IMR-90 (cell line): ENCODE results near the gene NELL1.

Source experiments
- CTCF ChIP-seq: conservative IDR thresholded peaks from 2 replicates; pipeline ENCODE4 v1.5.1; 2012; ENCODE audit warnings: mild to moderate bottlenecking, low read depth, low read length, improper control_type of control experiment
- MXI1 ChIP-seq: IDR thresholded peaks from 2 replicates; pipeline ENCODE4 v1.6.1; 2012; ENCODE audit warnings: low read depth, mild to moderate bottlenecking, low read length, moderate library complexity, borderline replicate concordance
- POLR2A ChIP-seq: IDR thresholded peaks from 2 replicates; pipeline ENCODE4 v1.6.1; 2012; ENCODE audit warnings: mild to moderate bottlenecking, low read depth, low read length
- RCOR1 ChIP-seq: IDR thresholded peaks from 2 replicates; pipeline ENCODE4 v1.6.1; 2012; ENCODE audit warnings: mild to moderate bottlenecking, low read length, improper control_type of control experiment; ENCODE audit not compliant: insufficient replicate concordance

- no peak for TF ChIP-seq RCOR1
- no peak for TF ChIP-seq CTCF
- TF ChIP-seq MXI1, result no peak
- no peak for TF ChIP-seq POLR2A
Measured at GRCh38 chr11:21346361-21346760, 677.0 kb downstream of the NELL1 start.
